Measurements from ENCODE around the gene LANCL1. TPM values are rescaled to one million over a fixed set of nuclear protein-coding genes. Genes with fewer than 3 reads are reported as not detected.

The LANCL1 gene
- total RNA-seq, 5 donors from 2014 or later (not counting 1 experiment from before 2014, with no cell fraction given): 25.5 to 30.1 (median 27.9) TPM

DNA sequence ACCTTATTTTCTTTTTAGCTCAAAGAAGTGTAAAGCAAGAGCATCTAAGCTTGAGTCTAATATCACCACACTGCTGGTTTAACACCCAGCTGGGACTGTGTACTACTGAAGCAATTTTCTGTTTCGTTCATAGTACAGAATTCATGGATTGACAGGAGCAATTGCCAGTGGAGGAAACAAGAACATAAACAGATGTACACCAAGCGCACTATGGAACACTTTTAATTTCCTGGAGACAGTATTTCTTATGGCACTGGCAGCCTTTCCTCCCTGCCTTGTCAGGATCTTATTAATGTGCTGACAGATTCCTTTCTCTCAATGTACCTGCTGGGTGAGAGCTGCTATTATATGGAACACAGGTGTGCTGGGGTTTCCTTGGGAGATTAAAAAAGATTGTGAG lies 4.2 kb upstream of the LANCL1 start:
- Histone ChIP-seq H3K27me3 (replicated peaks in 1 of 2; ENCODE audit: control insufficient read depth in 2 of 2, extremely low read depth in 1 of 2, insufficient read depth in 2 of 2, low read length in 1 of 2) (no peaks in the 10 kb centered on the region), H3K36me3 (ENCODE audit: control insufficient read depth in 2 of 2, extremely low read depth in 1 of 2, insufficient read depth in 1 of 2, low read length in 1 of 2) (no peaks in the 10 kb centered on the region), H3K4me1 (ENCODE audit: control insufficient read depth in 1 of 2, extremely low read depth in 1 of 2, insufficient read depth in 2 of 2, low read length in 2 of 2) (peaks cover 10 to 13% of the 10 kb centered on the region in 2 experiments), H3K27ac (ENCODE audit: low read length) (no peak overlapping the region), H3K4me3 (ENCODE audit: control insufficient read depth in 1 of 2, extremely low read depth in 1 of 2, low read length in 1 of 2) (no peak overlapping the region), H3K9me3 (peaks cover 2% of the 10 kb centered on the region)
- 100% methylated on average over 1 of the region's 2 CpGs for WGBS (ENCODE audit: insufficient coverage)
- ChIA-PET CTCF (interaction anchor here in 1 of 2 donors (1.0 kb wide), 1 partner anchor 34 kb away, joined by 3 read pairs; no protein-coding TSS in a partner anchor), POLR2A (no interaction called here)
- H3K9me3 Mint-ChIP-seq: peaks cover 4 to 13% (median 9%) of the 10 kb centered on the region in 3 donors
- no peaks in the 10 kb centered on the region for H3K27me3 Mint-ChIP-seq
- peak overlapping the region in 1 of 2 donors; percentile 45 for H3K27ac Mint-ChIP-seq
- no peak overlapping the region for H3K4me3 Mint-ChIP-seq
- peaks cover 39 to 47% (median 43%) of the 10 kb centered on the region in 3 donors for H3K4me1 Mint-ChIP-seq
- ATAC-seq (replicated peaks in 1 of 4) (no peak), DNase-seq (no peak)
- peaks cover 13% of the 10 kb centered on the region for H3K36me3 Mint-ChIP-seq

DNA sequence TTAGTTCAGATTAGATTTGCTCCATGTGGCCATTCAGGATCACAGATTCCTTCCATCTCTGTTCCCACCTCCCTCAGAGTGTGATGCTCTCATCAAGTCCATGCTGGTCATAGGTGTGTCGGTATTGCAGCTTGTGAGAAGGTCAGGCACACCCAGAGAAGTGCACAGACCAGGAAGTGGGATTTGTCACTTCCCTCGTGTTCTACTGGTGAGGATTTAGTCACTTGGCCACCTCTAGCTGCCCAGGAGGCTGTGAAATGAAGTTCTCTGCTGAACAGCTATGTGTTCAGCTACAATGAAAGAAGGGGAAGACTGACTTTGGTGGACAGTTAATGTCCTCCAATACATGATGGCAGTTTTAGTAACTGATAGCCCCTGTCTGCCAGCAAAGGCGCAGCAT lies 3.5 kb upstream of the LANCL1 start:
- CTCF ChIA-PET: interaction anchor here in 1 of 2 donors (0.5 to 1.0 kb wide), 2 partner anchors 33 to 229 kb away, joined by 3 to 5 read pairs; no protein-coding TSS in a partner anchor
- peaks cover 46 to 52% (median 48%) of the 10 kb centered on the region in 3 donors for H3K4me1 Mint-ChIP-seq

DNA sequence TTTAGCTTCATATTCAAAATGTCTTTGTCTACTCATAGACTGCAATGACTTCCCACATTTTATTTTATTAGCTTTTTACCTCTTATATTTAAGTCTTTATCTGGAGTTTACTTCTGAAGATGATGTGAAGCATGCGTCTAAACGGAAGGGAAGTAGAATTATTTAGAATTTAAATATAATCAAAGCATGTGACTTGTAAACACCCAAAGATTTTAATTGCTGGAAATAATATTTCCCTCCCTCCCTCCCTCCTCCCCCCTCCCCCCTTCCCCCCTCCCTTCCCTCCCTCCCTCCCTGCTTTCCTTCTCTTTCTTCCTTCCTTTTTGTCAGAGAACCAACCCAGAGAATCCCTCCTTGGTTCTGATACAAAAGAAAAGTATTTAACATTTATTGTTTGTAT lies 2.1 kb upstream of the LANCL1 start:
- Histone ChIP-seq H3K4me3 (ENCODE audit: control insufficient read depth in 1 of 2, extremely low read depth in 1 of 2, low read length in 1 of 2) (no peak overlapping the region), H3K27me3 (replicated peaks in 1 of 2; ENCODE audit: control insufficient read depth in 2 of 2, extremely low read depth in 1 of 2, insufficient read depth in 2 of 2, low read length in 1 of 2) (no peaks in the 10 kb centered on the region), H3K27ac (ENCODE audit: low read length) (no peak overlapping the region), H3K4me1 (ENCODE audit: control insufficient read depth in 1 of 2, extremely low read depth in 1 of 2, insufficient read depth in 2 of 2, low read length in 2 of 2) (peaks cover 16% of the 10 kb centered on the region in 2 experiments), H3K36me3 (ENCODE audit: control insufficient read depth in 2 of 2, extremely low read depth in 1 of 2, insufficient read depth in 1 of 2, low read length in 1 of 2) (no peaks in the 10 kb centered on the region), H3K9me3 (no peaks in the 10 kb centered on the region)
- Mint-ChIP-seq H3K27ac (peak overlapping the region; percentile 99), H3K9me3 (peaks cover 0 to 3% (median 2%) of the 10 kb centered on the region in 3 donors), H3K36me3 (peaks cover 8% of the 10 kb centered on the region), H3K27me3 (no peaks in the 10 kb centered on the region), H3K4me1 (peaks cover 55 to 62% (median 58%) of the 10 kb centered on the region in 3 donors), H3K4me3 (peak overlapping the region in 1 of 3 donors; percentile 99)
- ChIA-PET CTCF (no interaction called here), POLR2A (interaction anchor here in 1 of 2 donors (0.6 kb wide), 1 partner anchor 67 kb away, joined by 3 read pairs; no protein-coding TSS in a partner anchor)
- ATAC-seq (replicated peaks in 1 of 4) (no peak), DNase-seq (no peak)
- WGBS (ENCODE audit: insufficient coverage): no CpG with 5 or more reads among the region's 2 CpGs

More for the DNA sequence above, 3.5 kb upstream of the LANCL1 start:
- ATAC-seq (replicated peaks in 1 of 4) (no peak), DNase-seq (peak in 1 of 35 experiments; percentile 8)
- Mint-ChIP-seq H3K36me3 (peaks cover 13% of the 10 kb centered on the region), H3K27me3 (no peaks in the 10 kb centered on the region), H3K27ac (peak overlapping the region in 1 of 2 donors; percentile 52), H3K9me3 (peaks cover 4 to 13% (median 9%) of the 10 kb centered on the region in 3 donors), H3K4me3 (peak overlapping the region in 1 of 3 donors; percentile 17)
- Histone ChIP-seq H3K9me3 (peaks cover 2% of the 10 kb centered on the region), H3K27me3 (replicated peaks in 1 of 2; ENCODE audit: control insufficient read depth in 2 of 2, extremely low read depth in 1 of 2, insufficient read depth in 2 of 2, low read length in 1 of 2) (no peaks in the 10 kb centered on the region), H3K36me3 (ENCODE audit: control insufficient read depth in 2 of 2, extremely low read depth in 1 of 2, insufficient read depth in 1 of 2, low read length in 1 of 2) (no peaks in the 10 kb centered on the region), H3K4me3 (ENCODE audit: control insufficient read depth in 1 of 2, extremely low read depth in 1 of 2, low read length in 1 of 2) (no peak overlapping the region), H3K4me1 (ENCODE audit: control insufficient read depth in 1 of 2, extremely low read depth in 1 of 2, insufficient read depth in 2 of 2, low read length in 2 of 2) (peaks cover 16% of the 10 kb centered on the region in 2 experiments), H3K27ac (ENCODE audit: low read length) (no peak overlapping the region)
- WGBS (ENCODE audit: insufficient coverage): 50% methylated on average over 1 of the region's 3 CpGs
- POLR2A ChIA-PET: no interaction called here

DNA sequence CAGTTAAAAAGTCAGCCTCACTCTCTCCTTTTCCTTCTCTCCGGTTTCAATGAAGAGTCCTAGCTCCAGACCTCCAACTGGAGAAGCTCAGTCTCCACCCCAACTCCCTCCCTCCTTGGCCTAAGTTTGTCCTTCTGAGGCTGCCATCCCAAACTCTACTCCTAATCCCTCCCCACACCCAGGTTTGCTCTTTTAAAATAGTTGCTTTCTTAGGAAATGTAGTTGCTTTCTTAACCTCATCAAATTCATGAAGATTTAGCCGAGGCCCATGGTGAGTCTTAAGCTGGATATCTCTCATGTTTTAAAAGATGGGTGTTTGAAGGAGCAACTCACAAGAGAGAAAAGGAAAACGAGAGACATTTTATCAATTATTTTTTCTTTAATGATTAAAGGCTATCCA lies 937 bp upstream of the LANCL1 start:
- ChIA-PET POLR2A (no interaction called here), CTCF (no interaction called here)
- peak in 1 of 35 experiments; percentile 32 for DNase-seq
- no peaks in the 10 kb centered on the region for H3K9me3 Mint-ChIP-seq
- Histone ChIP-seq H3K4me1 (ENCODE audit: control insufficient read depth in 1 of 2, extremely low read depth in 1 of 2, insufficient read depth in 2 of 2, low read length in 2 of 2) (peaks cover 16% of the 10 kb centered on the region in 2 experiments), H3K27ac (ENCODE audit: low read length) (peak overlapping the region; percentile 95), H3K4me3 (ENCODE audit: control insufficient read depth in 1 of 2, extremely low read depth in 1 of 2, low read length in 1 of 2) (no peak overlapping the region), H3K36me3 (ENCODE audit: control insufficient read depth in 2 of 2, extremely low read depth in 1 of 2, insufficient read depth in 1 of 2, low read length in 1 of 2) (no peaks in the 10 kb centered on the region), H3K27me3 (replicated peaks in 1 of 2; ENCODE audit: control insufficient read depth in 2 of 2, extremely low read depth in 1 of 2, insufficient read depth in 2 of 2, low read length in 1 of 2) (no peaks in the 10 kb centered on the region), H3K9me3 (no peaks in the 10 kb centered on the region)
- 91% methylated on average over 1 of the region's 3 CpGs for WGBS (ENCODE audit: insufficient coverage)
- ATAC-seq (replicated peaks in 1 of 4): no peak
- H3K4me1 Mint-ChIP-seq: peaks cover 60 to 70% (median 66%) of the 10 kb centered on the region in 3 donors
- peak overlapping the region; percentile 99 for H3K27ac Mint-ChIP-seq
- no peaks in the 10 kb centered on the region for H3K27me3 Mint-ChIP-seq
- peaks cover 13% of the 10 kb centered on the region for H3K36me3 Mint-ChIP-seq
- H3K4me3 Mint-ChIP-seq: peak overlapping the region; percentile 99 to 100 (median 99)

DNA sequence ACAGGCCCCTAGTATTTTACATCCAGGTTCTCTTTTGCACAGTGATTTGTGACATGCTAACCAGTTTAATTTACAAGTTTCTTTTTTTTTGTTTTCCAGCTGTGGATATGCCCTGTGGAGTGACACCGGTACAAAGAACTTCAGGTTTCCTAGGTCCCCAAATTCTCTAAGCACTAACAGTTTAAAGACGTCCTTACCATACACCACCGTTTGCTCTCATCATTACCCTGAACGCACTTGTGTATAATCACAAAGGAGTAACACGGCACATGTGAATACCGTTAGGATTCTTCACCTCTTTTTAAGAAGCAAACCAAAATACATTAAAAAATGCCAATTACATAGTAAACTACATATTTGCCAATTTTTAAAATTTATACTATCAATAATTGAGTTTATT lies 853 bp downstream of the LANCL1 start:
- WGBS (ENCODE audit: insufficient coverage): 15% methylated on average over 5 of the region's 6 CpGs
- H3K27me3 Mint-ChIP-seq: no peaks in the 10 kb centered on the region
- peaks cover 26% of the 10 kb centered on the region for H3K36me3 Mint-ChIP-seq
- peak overlapping the region; percentile 95 for H3K27ac ChIP-seq (ENCODE audit: low read length)
- H3K4me3 Mint-ChIP-seq: peak overlapping the region; percentile 70 to 99 (median 77)
- ChIA-PET CTCF (interaction anchor here in 1 of 2 donors (1.5 kb wide), 1 partner anchor 10 kb away, joined by 4 read pairs; no protein-coding TSS in a partner anchor), POLR2A (no interaction called here)
- H3K4me1 Mint-ChIP-seq: peaks cover 70 to 73% (median 72%) of the 10 kb centered on the region in 3 donors
- ATAC-seq (replicated peaks in 1 of 4): peak in 1 of 4 experiments; percentile 13
- peaks cover 0 to 10% of the 10 kb centered on the region in 2 donors for H3K36me3 ChIP-seq (ENCODE audit: control insufficient read depth in 2 of 2, extremely low read depth in 1 of 2, insufficient read depth in 1 of 2, low read length in 1 of 2)
- peaks cover 16% of the 10 kb centered on the region in 2 experiments for H3K4me1 ChIP-seq (ENCODE audit: control insufficient read depth in 1 of 2, extremely low read depth in 1 of 2, insufficient read depth in 2 of 2, low read length in 2 of 2)
- peak overlapping the region; percentile 89 to 92 for H3K27ac Mint-ChIP-seq
- DNase-seq: peak in 1 of 35 experiments; percentile 25
- no peaks in the 10 kb centered on the region for H3K27me3 ChIP-seq (replicated peaks in 1 of 2; ENCODE audit: control insufficient read depth in 2 of 2, extremely low read depth in 1 of 2, insufficient read depth in 2 of 2, low read length in 1 of 2)
- H3K9me3 ChIP-seq: no peaks in the 10 kb centered on the region
- H3K9me3 Mint-ChIP-seq: no peaks in the 10 kb centered on the region
- H3K4me3 ChIP-seq (ENCODE audit: control insufficient read depth in 1 of 2, extremely low read depth in 1 of 2, low read length in 1 of 2): peak overlapping the region; percentile 93 to 97

DNA sequence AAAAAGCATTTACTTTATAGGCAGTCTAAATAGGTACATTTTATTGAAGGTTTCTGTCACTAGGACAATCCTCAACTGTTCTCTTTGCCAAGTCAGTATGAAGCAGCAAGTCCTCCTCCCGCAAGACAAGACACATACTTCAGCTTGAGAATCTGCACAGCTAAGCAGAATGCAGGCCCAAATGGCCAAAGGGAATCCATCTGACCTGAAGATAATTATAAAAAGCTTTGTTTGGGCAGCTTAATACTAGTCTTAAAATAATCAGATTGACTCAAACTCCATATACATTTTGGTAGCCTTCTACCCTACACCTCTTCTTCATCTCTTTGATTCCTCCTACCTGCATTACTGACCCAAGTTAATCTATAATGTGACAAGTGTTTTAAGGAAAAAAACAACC lies 1.8 kb downstream of the LANCL1 start:
- Mint-ChIP-seq H3K4me3 (peak overlapping the region; percentile 42 to 99 (median 66)), H3K4me1 (peaks cover 66 to 70% (median 69%) of the 10 kb centered on the region in 3 donors), H3K36me3 (peaks cover 32% of the 10 kb centered on the region), H3K27ac (peak overlapping the region; percentile 64 to 69), H3K9me3 (no peaks in the 10 kb centered on the region), H3K27me3 (no peaks in the 10 kb centered on the region)
- DNase-seq (peak in 1 of 35 experiments; percentile 13), ATAC-seq (replicated peaks in 1 of 4) (no peak)
- peaks cover 11 to 16% of the 10 kb centered on the region in 2 experiments for H3K4me1 ChIP-seq (ENCODE audit: control insufficient read depth in 1 of 2, extremely low read depth in 1 of 2, insufficient read depth in 2 of 2, low read length in 2 of 2)
- H3K36me3 ChIP-seq (ENCODE audit: control insufficient read depth in 2 of 2, extremely low read depth in 1 of 2, insufficient read depth in 1 of 2, low read length in 1 of 2): peaks cover 0 to 17% of the 10 kb centered on the region in 2 donors
- POLR2A ChIA-PET: no interaction called here
- CTCF ChIA-PET: interaction anchor here in 1 of 2 donors (1.5 kb wide), 1 partner anchor 9 kb away, joined by 4 read pairs; no protein-coding TSS in a partner anchor
- no peak overlapping the region for H3K4me3 ChIP-seq (ENCODE audit: control insufficient read depth in 1 of 2, extremely low read depth in 1 of 2, low read length in 1 of 2)
- WGBS (ENCODE audit: insufficient coverage): 100% methylated on average over 1 of the region's 1 CpG
- H3K9me3 ChIP-seq: no peaks in the 10 kb centered on the region
- no peak overlapping the region for H3K27ac ChIP-seq (ENCODE audit: low read length)
- no peaks in the 10 kb centered on the region for H3K27me3 ChIP-seq (replicated peaks in 1 of 2; ENCODE audit: control insufficient read depth in 2 of 2, extremely low read depth in 1 of 2, insufficient read depth in 2 of 2, low read length in 1 of 2)

Measured in T-cell (primary cell).